HG02642 (cell line): ENCODE data around the gene INTS4.
"Not testable (repeated sequence)": the region's sequence is repeated elsewhere in the genome, so short reads cannot be mapped to it uniquely, and the experiment has no call there.

Experiments used
- ATAC-seq: cut with Tn5 transposase; IDR thresholded peaks from one replicate; pipeline ENCODE4 v1.9.1; 2021; ENCODE audit warnings: mild to moderate bottlenecking; ENCODE audit not compliant: unreplicated experiment, poor library complexity

Gene INTS4

GRCh38 chr11:77959434-77959833 lies 35.0 kb downstream of the INTS4 start:
- ATAC-seq = no peak

- ATAC-seq = not testable (repeated sequence)
Observed at GRCh38 chr11:77958583-77959177, 35.8 kb downstream of the INTS4 start.

- ATAC-seq = not testable (repeated sequence)
Observed at GRCh38 chr11:77943296-77943695, 51.2 kb downstream of the INTS4 start.

GRCh38 chr11:77942465-77942864 lies 52.0 kb downstream of the INTS4 start:
- not testable (repeated sequence) for ATAC-seq

GRCh38 chr11:77933596-77933995 lies 60.9 kb downstream of the INTS4 start:
- not testable (repeated sequence) for ATAC-seq

- ATAC-seq = not testable (repeated sequence)
Observed at GRCh38 chr11:77930334-77931208, 63.9 kb downstream of the INTS4 start.

GRCh38 chr11:77917713-77918112 lies 76.8 kb downstream of the INTS4 start:
- not testable (repeated sequence) for ATAC-seq

GRCh38 chr11:77914307-77914791 lies 80.1 kb downstream of the INTS4 start:
- not testable (repeated sequence) for ATAC-seq

GRCh38 chr11:77913608-77914306 lies 80.7 kb downstream of the INTS4 start:
- ATAC-seq = not testable (repeated sequence)

- ATAC-seq = not testable (repeated sequence)
Observed at GRCh38 chr11:77910828-77911227, 83.6 kb downstream of the INTS4 start.

GRCh38 chr11:77909277-77909676 lies 85.2 kb downstream of the INTS4 start:
- ATAC-seq = no peak

GRCh38 chr11:77908835-77909234 lies 85.6 kb downstream of the INTS4 start:
- ATAC-seq = no peak

GRCh38 chr11:77894949-77895348 lies 99.5 kb downstream of the INTS4 start:
- ATAC-seq = not testable (repeated sequence)

GRCh38 chr11:77891703-77892102 lies 102.8 kb downstream of the INTS4 start:
- ATAC-seq = not testable (repeated sequence)

GRCh38 chr11:77891256-77891655 lies 103.2 kb downstream of the INTS4 start:
- not testable (repeated sequence) for ATAC-seq

- not testable (repeated sequence) for ATAC-seq
Observed at GRCh38 chr11:77890619-77891056, 103.8 kb downstream of the INTS4 start.

GRCh38 chr11:77890100-77890614 lies 104.3 kb downstream of the INTS4 start:
- not testable (repeated sequence) for ATAC-seq

GRCh38 chr11:77889045-77889444 lies 105.4 kb downstream of the INTS4 start:
- ATAC-seq = not testable (repeated sequence)

- ATAC-seq = no peak
Observed at GRCh38 chr11:77886401-77886800, 108.1 kb downstream of the INTS4 start.

- no peak for ATAC-seq
Observed at GRCh38 chr11:77884829-77885190, 109.7 kb downstream of the INTS4 start.
